ENCODE data around the gene PPFIA4.

DNA sequence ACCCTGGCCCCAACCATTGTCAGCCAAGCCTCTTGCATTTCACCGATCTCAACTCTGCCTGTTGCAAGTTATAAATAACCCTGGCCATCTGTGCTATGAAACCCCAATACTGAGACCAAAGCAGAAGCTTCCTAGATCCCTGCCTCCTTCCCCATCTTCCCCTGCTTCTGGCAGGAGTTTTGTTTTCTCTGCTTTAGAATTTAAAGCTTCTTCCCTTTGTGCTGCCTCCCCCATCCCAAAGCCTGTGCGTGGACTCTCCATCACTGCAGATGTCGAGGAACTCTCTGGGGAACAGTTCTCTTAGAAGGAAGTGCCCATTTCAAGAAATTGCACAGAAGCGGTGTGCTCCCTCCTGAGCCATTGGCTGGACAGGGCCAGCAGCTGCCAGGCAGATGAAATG, 76.9 kb downstream of the PPFIA4 start:
- TF ChIP-seq, protein P1, sequence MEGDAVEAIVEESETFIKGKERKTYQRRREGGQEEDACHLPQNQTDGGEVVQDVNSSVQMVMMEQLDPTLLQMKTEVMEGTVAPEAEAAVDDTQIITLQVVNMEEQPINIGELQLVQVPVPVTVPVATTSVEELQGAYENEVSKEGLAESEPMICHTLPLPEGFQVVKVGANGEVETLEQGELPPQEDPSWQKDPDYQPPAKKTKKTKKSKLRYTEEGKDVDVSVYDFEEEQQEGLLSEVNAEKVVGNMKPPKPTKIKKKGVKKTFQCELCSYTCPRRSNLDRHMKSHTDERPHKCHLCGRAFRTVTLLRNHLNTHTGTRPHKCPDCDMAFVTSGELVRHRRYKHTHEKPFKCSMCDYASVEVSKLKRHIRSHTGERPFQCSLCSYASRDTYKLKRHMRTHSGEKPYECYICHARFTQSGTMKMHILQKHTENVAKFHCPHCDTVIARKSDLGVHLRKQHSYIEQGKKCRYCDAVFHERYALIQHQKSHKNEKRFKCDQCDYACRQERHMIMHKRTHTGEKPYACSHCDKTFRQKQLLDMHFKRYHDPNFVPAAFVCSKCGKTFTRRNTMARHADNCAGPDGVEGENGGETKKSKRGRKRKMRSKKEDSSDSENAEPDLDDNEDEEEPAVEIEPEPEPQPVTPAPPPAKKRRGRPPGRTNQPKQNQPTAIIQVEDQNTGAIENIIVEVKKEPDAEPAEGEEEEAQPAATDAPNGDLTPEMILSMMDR (IDR thresholded peaks at IDR 0.05) = no peak
- no peak for TF ChIP-seq POLR2A (IDR thresholded peaks at IDR 0.05)
